ENCODE measurements around the gene FASTKD1. TPM values are rescaled to one million over a fixed set of nuclear protein-coding genes. Genes with fewer than 3 reads are reported as not detected.
"Not testable (repeated sequence)": the region's sequence is repeated elsewhere in the genome, so short reads cannot be mapped to it uniquely, and the experiment has no call there.

Gene FASTKD1
- polyA plus RNA-seq, result 15.1 TPM

- peaks cover 4% of the 10 kb centered on the region for H3K36me3 Mint-ChIP-seq
- H3K27me3 Mint-ChIP-seq, result peaks cover 1% of the 10 kb centered on the region
- no peaks in the 10 kb centered on the region for H3K9me3 Mint-ChIP-seq
- H3K27ac Mint-ChIP-seq, result peak within 1 kb of the TSS; percentile 79 to 96 (median 95)
- peaks cover 11 to 17% (median 16%) of the 10 kb centered on the region in 3 donors for H3K4me1 Mint-ChIP-seq
- H3K4me3 Mint-ChIP-seq, result peak within 1 kb of the TSS; percentile 96 to 98 (median 98)
These were observed at the start of gene FASTKD1 for GRCh38 chr2:169573160-169573973. FASTKD1 (minus strand) TSS chr2:169573865; CDS start chr2:169572029, 1,836 bp downstream.

GRCh38 chr2:169623235-169623634 lies 49.6 kb upstream of the FASTKD1 start:
- no peaks in the 10 kb centered on the region for H3K27me3 Mint-ChIP-seq
- no peak overlapping the region for H3K27ac Mint-ChIP-seq
- H3K4me3 Mint-ChIP-seq, result no peak overlapping the region
- peaks cover 12% of the 10 kb centered on the region for H3K36me3 Mint-ChIP-seq
- H3K9me3 Mint-ChIP-seq, result peaks cover 0 to 1% (median 0%) of the 10 kb centered on the region in 3 donors
- peaks cover 4 to 16% (median 6%) of the 10 kb centered on the region in 3 donors for H3K4me1 Mint-ChIP-seq

- Mint-ChIP-seq H3K27ac (no peak overlapping the region), H3K36me3 (peaks cover 30% of the 10 kb centered on the region), H3K9me3 (peaks cover 0 to 4% (median 0%) of the 10 kb centered on the region in 3 donors), H3K27me3 (no peaks in the 10 kb centered on the region), H3K4me1 (peaks cover 10 to 17% (median 11%) of the 10 kb centered on the region in 3 donors), H3K4me3 (no peak overlapping the region)
These were observed 46.8 kb upstream of the FASTKD1 start for GRCh38 chr2:169620509-169620908.

GRCh38 chr2:169619946-169620345 lies 46.3 kb upstream of the FASTKD1 start:
- H3K4me1 Mint-ChIP-seq, result peaks cover 11 to 17% (median 12%) of the 10 kb centered on the region in 3 donors
- H3K9me3 Mint-ChIP-seq, result peaks cover 0 to 6% (median 0%) of the 10 kb centered on the region in 3 donors
- H3K36me3 Mint-ChIP-seq, result peaks cover 34% of the 10 kb centered on the region
- no peak overlapping the region for H3K27ac Mint-ChIP-seq
- H3K4me3 Mint-ChIP-seq, result no peak overlapping the region
- no peaks in the 10 kb centered on the region for H3K27me3 Mint-ChIP-seq

- H3K36me3 Mint-ChIP-seq, result peaks cover 52% of the 10 kb centered on the region
- not testable (repeated sequence) for H3K27me3 Mint-ChIP-seq, H3K27ac Mint-ChIP-seq
These were observed 42.3 kb upstream of the FASTKD1 start for GRCh38 chr2:169615982-169616381.

GRCh38 chr2:169613876-169614275 lies 40.2 kb upstream of the FASTKD1 start:
- no peak overlapping the region for H3K4me3 Mint-ChIP-seq
- H3K36me3 Mint-ChIP-seq, result peaks cover 51% of the 10 kb centered on the region
- no peaks in the 10 kb centered on the region for H3K27me3 Mint-ChIP-seq
- no peak overlapping the region for H3K27ac Mint-ChIP-seq
- peaks cover 7 to 10% (median 9%) of the 10 kb centered on the region in 3 donors for H3K4me1 Mint-ChIP-seq
- peaks cover 0 to 9% (median 0%) of the 10 kb centered on the region in 3 donors for H3K9me3 Mint-ChIP-seq

More at GRCh38 chr2:169615982-169616381, 42.3 kb upstream of the FASTKD1 start:
- H3K4me1 Mint-ChIP-seq, result peaks cover 9 to 17% (median 12%) of the 10 kb centered on the region in 3 donors
- H3K4me3 Mint-ChIP-seq, H3K9me3 Mint-ChIP-seq: not testable (repeated sequence)

GRCh38 chr2:169609264-169609663 lies 35.6 kb upstream of the FASTKD1 start:
- Mint-ChIP-seq H3K27ac (no peak overlapping the region), H3K9me3 (peaks cover 0 to 2% (median 0%) of the 10 kb centered on the region in 3 donors), H3K36me3 (peaks cover 23% of the 10 kb centered on the region)

GRCh38 chr2:169599568-169599967 lies 25.9 kb upstream of the FASTKD1 start:
- no peak overlapping the region for H3K27ac Mint-ChIP-seq
- H3K27me3 Mint-ChIP-seq, result no peaks in the 10 kb centered on the region
- no peaks in the 10 kb centered on the region for H3K9me3 Mint-ChIP-seq
- H3K36me3 Mint-ChIP-seq, result no peaks in the 10 kb centered on the region
- no peak overlapping the region for H3K4me3 Mint-ChIP-seq
- peaks cover 13 to 20% (median 19%) of the 10 kb centered on the region in 3 donors for H3K4me1 Mint-ChIP-seq

More at GRCh38 chr2:169609264-169609663, 35.6 kb upstream of the FASTKD1 start:
- Mint-ChIP-seq H3K4me1 (no peaks in the 10 kb centered on the region), H3K27me3 (no peaks in the 10 kb centered on the region), H3K4me3 (no peak overlapping the region)

GRCh38 chr2:169598982-169599381 lies 25.3 kb upstream of the FASTKD1 start:
- Mint-ChIP-seq H3K27me3 (no peaks in the 10 kb centered on the region), H3K9me3 (no peaks in the 10 kb centered on the region), H3K36me3 (no peaks in the 10 kb centered on the region), H3K27ac (no peak overlapping the region), H3K4me3 (no peak overlapping the region), H3K4me1 (peaks cover 13 to 20% (median 19%) of the 10 kb centered on the region in 3 donors)

- H3K36me3 Mint-ChIP-seq, H3K9me3 Mint-ChIP-seq, H3K27me3 Mint-ChIP-seq, H3K27ac Mint-ChIP-seq, H3K4me3 Mint-ChIP-seq: not testable (repeated sequence)
- peaks cover 13 to 22% (median 18%) of the 10 kb centered on the region in 3 donors for H3K4me1 Mint-ChIP-seq
These were observed 22.9 kb upstream of the FASTKD1 start for GRCh38 chr2:169596546-169596945.

GRCh38 chr2:169590804-169591203 lies 17.1 kb upstream of the FASTKD1 start:
- peaks cover 25 to 37% (median 27%) of the 10 kb centered on the region in 3 donors for H3K4me1 Mint-ChIP-seq
- H3K9me3 Mint-ChIP-seq, result no peaks in the 10 kb centered on the region
- no peak overlapping the region for H3K27ac Mint-ChIP-seq
- H3K36me3 Mint-ChIP-seq, result peaks cover 2% of the 10 kb centered on the region
- H3K27me3 Mint-ChIP-seq, result no peaks in the 10 kb centered on the region
- H3K4me3 Mint-ChIP-seq, result peak overlapping the region in 1 of 4 donors; percentile 17

GRCh38 chr2:169585673-169586072 lies 12.0 kb upstream of the FASTKD1 start:
- peak overlapping the region; percentile 99 to 100 (median 100) for H3K27ac Mint-ChIP-seq

GRCh38 chr2:169584005-169584877 lies 10.6 kb upstream of the FASTKD1 start, which contains the start of gene PPIG:
PPIG (plus strand) TSS chr2:169584351; CDS start chr2:169604042, 19,691 bp downstream.
- H3K36me3 Mint-ChIP-seq, result no peaks in the 10 kb centered on the region
- H3K4me1 Mint-ChIP-seq, result peaks cover 21 to 33% (median 23%) of the 10 kb centered on the region in 3 donors
- H3K4me3 Mint-ChIP-seq, result peak within 1 kb of the TSS; percentile 98 to 99 (median 98)
- no peaks in the 10 kb centered on the region for H3K27me3 Mint-ChIP-seq
- H3K27ac Mint-ChIP-seq, result peak within 1 kb of the TSS; percentile 99 to 100 (median 100)
- H3K9me3 Mint-ChIP-seq, result no peaks in the 10 kb centered on the region

More at GRCh38 chr2:169585673-169586072, 12.0 kb upstream of the FASTKD1 start:
- peaks cover 30 to 40% (median 35%) of the 10 kb centered on the region in 3 donors for H3K4me1 Mint-ChIP-seq
- H3K4me3 Mint-ChIP-seq, result peak overlapping the region; percentile 98 to 99 (median 98)
- peaks cover 2% of the 10 kb centered on the region for H3K36me3 Mint-ChIP-seq
- H3K9me3 Mint-ChIP-seq, result no peaks in the 10 kb centered on the region
- H3K27me3 Mint-ChIP-seq, result no peaks in the 10 kb centered on the region

GRCh38 chr2:169583518-169583917 lies 9.9 kb upstream of the FASTKD1 start:
- Mint-ChIP-seq H3K9me3 (no peaks in the 10 kb centered on the region), H3K27me3 (no peaks in the 10 kb centered on the region), H3K4me3 (peak overlapping the region in 3 of 4 donors; percentile 70 to 99 (median 98)), H3K27ac (peak overlapping the region in 2 of 3 donors; percentile 99 to 100), H3K36me3 (no peaks in the 10 kb centered on the region), H3K4me1 (peaks cover 17 to 28% (median 18%) of the 10 kb centered on the region in 3 donors)
